Stimulated activated CD8-positive, alpha-beta memory T cell treated with anti-CD3 and anti-CD28 coated beads, Interleukin-4, amount 100 ng/mL, for 1 hour (primary cell): ENCODE measurements around the gene INO80C.
"Not testable (repeated sequence)": the region's sequence is repeated elsewhere in the genome, so short reads cannot be mapped to it uniquely, and the experiment has no call there.

Experiments used
- DNase-seq, 2 donors: peaks; one replicate each; pipeline ENCODE4 v3.0.0-alpha.2; 2020; ENCODE audit warnings: low read depth in 2 of 2, low spot score in 1 of 2

The INO80C gene

GRCh38 chr18:35489913-35490490, 7.8 kb downstream of the INO80C start:
- no peak for DNase-seq

GRCh38 chr18:35489281-35489680, 8.5 kb downstream of the INO80C start:
- DNase-seq: not testable (repeated sequence)

GRCh38 chr18:35488396-35488795, 9.4 kb downstream of the INO80C start:
- DNase-seq: not testable (repeated sequence)

GRCh38 chr18:35487525-35487924, 10.2 kb downstream of the INO80C start:
- DNase-seq: not testable (repeated sequence)

- no peak for DNase-seq
Observed at GRCh38 chr18:35485852-35486251, 11.9 kb downstream of the INO80C start.

GRCh38 chr18:35484034-35484433, 13.7 kb downstream of the INO80C start:
- no peak for DNase-seq

- DNase-seq: no peak
Observed at GRCh38 chr18:35481960-35482366, 15.8 kb downstream of the INO80C start.

- no peak for DNase-seq
Observed at GRCh38 chr18:35479911-35480586, 17.7 kb downstream of the INO80C start.

GRCh38 chr18:35478520-35479435, 19.0 kb downstream of the INO80C start:
- no peak for DNase-seq

- DNase-seq: no peak
Observed at GRCh38 chr18:35477974-35478373, 19.8 kb downstream of the INO80C start.

GRCh38 chr18:35477497-35477896, 20.3 kb downstream of the INO80C start:
- no peak for DNase-seq

- DNase-seq: no peak
Observed at GRCh38 chr18:35474884-35475283, 22.9 kb downstream of the INO80C start.

GRCh38 chr18:35473562-35473961, 24.2 kb downstream of the INO80C start:
- DNase-seq: no peak

GRCh38 chr18:35470435-35470834, 27.3 kb downstream of the INO80C start:
- no peak for DNase-seq

GRCh38 chr18:35469725-35470124, 28.0 kb downstream of the INO80C start:
- no peak for DNase-seq

GRCh38 chr18:35468711-35469110, 29.0 kb downstream of the INO80C start:
- DNase-seq: no peak

- DNase-seq: no peak
Observed at GRCh38 chr18:35467624-35468016, 30.1 kb downstream of the INO80C start.

- no peak for DNase-seq
Observed at GRCh38 chr18:35466815-35467623, 30.7 kb downstream of the INO80C start.

GRCh38 chr18:35466334-35466733, 31.4 kb downstream of the INO80C start:
- DNase-seq: no peak

- no peak for DNase-seq
Observed at GRCh38 chr18:35465329-35465728, 32.4 kb downstream of the INO80C start.

GRCh38 chr18:35464831-35465279, 32.9 kb downstream of the INO80C start:
- no peak for DNase-seq
